ENCODE data around the gene GPD2. TPM values are rescaled to one million over a fixed set of nuclear protein-coding genes. Genes with fewer than 3 reads are reported as not detected.

Gene GPD2
- total and polyA plus RNA-seq, 7 donors, result 6.3 to 86.6 (median 24.0) TPM

DNA sequence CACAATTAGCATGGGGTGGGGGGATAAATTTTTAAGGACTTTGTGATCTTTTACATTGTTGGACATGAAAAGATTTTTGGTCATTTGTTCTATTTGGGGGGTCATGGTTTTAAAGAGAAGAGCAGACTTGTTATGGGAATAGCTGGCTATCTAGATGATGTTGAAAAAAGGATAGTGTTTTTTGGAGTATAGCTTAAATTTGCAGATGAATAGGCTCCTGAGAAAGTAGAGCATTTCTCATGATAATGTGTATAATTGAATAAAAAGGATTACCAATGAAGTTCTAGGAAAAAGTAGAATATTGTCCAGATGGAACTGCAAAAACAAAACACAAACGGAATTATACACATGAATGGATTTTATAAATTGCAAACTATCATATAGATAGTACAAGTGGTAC, 186.3 kb downstream of the GPD2 start:
- 74 to 94% (median 88%) methylated on average over 1 of the region's 1 CpG for WGBS, 3 donors
- ATAC-seq, result no peak
- TF ChIP-seq, protein P1, sequence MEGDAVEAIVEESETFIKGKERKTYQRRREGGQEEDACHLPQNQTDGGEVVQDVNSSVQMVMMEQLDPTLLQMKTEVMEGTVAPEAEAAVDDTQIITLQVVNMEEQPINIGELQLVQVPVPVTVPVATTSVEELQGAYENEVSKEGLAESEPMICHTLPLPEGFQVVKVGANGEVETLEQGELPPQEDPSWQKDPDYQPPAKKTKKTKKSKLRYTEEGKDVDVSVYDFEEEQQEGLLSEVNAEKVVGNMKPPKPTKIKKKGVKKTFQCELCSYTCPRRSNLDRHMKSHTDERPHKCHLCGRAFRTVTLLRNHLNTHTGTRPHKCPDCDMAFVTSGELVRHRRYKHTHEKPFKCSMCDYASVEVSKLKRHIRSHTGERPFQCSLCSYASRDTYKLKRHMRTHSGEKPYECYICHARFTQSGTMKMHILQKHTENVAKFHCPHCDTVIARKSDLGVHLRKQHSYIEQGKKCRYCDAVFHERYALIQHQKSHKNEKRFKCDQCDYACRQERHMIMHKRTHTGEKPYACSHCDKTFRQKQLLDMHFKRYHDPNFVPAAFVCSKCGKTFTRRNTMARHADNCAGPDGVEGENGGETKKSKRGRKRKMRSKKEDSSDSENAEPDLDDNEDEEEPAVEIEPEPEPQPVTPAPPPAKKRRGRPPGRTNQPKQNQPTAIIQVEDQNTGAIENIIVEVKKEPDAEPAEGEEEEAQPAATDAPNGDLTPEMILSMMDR (IDR thresholded peaks at IDR 0.05), result no peak

DNA sequence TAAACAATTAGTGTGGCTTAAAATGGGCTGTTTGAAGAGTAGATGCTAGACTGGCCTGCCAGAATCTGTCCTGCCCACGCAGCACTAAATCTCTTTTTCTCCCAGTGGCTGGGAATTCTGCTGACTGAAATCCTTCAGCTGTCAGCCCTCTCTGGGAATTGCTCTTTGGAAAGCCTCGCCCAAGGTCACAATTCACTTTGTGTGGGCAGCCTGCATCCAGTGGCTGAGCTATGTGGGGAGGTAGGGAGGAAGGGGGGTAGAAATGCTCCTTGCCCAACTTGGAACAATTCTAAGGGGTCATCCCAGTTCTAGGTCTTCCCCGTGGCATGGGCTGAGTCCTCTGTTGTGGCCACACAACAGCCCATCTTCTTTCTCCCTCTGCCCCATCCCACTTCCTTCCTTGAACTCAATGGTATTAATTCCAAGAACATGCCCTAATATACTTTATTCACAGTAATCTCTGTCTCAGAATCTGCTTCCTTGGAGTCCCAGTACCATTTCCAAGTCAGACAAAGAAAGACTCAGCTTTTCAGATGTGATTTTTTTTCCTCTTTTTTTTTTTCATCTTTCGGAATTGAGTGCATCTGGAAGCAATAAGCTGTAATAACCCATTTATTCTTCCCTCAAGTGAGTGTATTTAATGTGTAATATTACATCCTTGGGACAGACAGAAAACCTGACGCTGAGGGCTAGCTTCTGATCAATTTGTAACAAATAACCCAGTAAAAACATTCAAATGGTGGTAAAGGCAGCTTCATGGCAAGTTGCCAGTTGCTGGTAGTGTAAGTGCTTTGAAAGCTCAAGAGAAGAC, 189.4 kb downstream of the GPD2 start:
- DNase-seq, result no peak
- TF ChIP-seq, protein P1 (IDR thresholded peaks at IDR 0.05), result no peak
- Histone ChIP-seq H3K4me3 (no peak overlapping the region), H3K4me1 (no peaks in the 10 kb centered on the region), H3K9me3 (peaks cover 7% of the 10 kb centered on the region), H3K27me3 (ENCODE audit: insufficient read depth in 3 of 3, low read length in 2 of 3) (no peaks in the 10 kb centered on the region), H3K27ac (no peak overlapping the region), H3K36me3 (ENCODE audit: insufficient read depth in 1 of 2, low read depth in 1 of 2) (no peaks in the 10 kb centered on the region)
- WGBS, 3 donors, result 35 to 40% (median 36%) methylated on average over 5 of the region's 5 CpGs
- intact Hi-C loops (cut with DNase I), result no loop called here
- no peak for ATAC-seq

More for the DNA sequence above, 186.3 kb downstream of the GPD2 start:
- H3K4me3 ChIP-seq, result no peak overlapping the region
- intact Hi-C loops (cut with DNase I), result no loop called here
- H3K4me1 ChIP-seq, result no peaks in the 10 kb centered on the region
- no peak for DNase-seq
- no peaks in the 10 kb centered on the region for H3K36me3 ChIP-seq (ENCODE audit: insufficient read depth in 1 of 2, low read depth in 1 of 2)
- no peaks in the 10 kb centered on the region for H3K27me3 ChIP-seq (ENCODE audit: insufficient read depth in 3 of 3, low read length in 2 of 3)
- H3K27ac ChIP-seq, result no peak overlapping the region
- H3K9me3 ChIP-seq, result peaks cover 7% of the 10 kb centered on the region

DNA sequence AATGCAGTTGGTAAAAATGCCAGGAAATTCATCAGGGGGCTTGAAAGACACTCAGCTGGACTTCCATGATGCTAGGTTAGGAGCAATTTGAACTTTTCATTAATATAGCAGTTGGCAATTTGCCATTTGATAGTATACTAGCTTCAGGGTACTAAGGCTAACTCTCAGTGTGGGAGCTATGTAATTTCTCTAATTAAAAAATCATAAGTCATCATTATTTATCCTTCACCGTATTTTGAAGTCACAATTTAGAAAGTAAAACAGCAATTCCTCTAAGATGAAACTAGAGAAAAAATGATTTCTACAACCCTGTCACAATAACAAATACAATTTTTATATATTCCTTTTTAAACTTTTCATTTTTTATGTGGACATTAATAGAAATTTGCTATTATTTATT, 190.8 kb downstream of the GPD2 start:
- ATAC-seq (no peak), DNase-seq (no peak)
- TF ChIP-seq, protein P1 (IDR thresholded peaks at IDR 0.05), result no peak
- Histone ChIP-seq H3K36me3 (ENCODE audit: insufficient read depth in 1 of 2, low read depth in 1 of 2) (no peaks in the 10 kb centered on the region), H3K27me3 (ENCODE audit: insufficient read depth in 3 of 3, low read length in 2 of 3) (no peaks in the 10 kb centered on the region), H3K4me3 (no peak overlapping the region), H3K4me1 (no peaks in the 10 kb centered on the region), H3K9me3 (peaks cover 7% of the 10 kb centered on the region), H3K27ac (no peak overlapping the region)
- intact Hi-C loops (cut with DNase I), result no loop called here
- 84 to 96% (median 94%) methylated on average over 1 of the region's 1 CpG for WGBS, 3 donors

DNA sequence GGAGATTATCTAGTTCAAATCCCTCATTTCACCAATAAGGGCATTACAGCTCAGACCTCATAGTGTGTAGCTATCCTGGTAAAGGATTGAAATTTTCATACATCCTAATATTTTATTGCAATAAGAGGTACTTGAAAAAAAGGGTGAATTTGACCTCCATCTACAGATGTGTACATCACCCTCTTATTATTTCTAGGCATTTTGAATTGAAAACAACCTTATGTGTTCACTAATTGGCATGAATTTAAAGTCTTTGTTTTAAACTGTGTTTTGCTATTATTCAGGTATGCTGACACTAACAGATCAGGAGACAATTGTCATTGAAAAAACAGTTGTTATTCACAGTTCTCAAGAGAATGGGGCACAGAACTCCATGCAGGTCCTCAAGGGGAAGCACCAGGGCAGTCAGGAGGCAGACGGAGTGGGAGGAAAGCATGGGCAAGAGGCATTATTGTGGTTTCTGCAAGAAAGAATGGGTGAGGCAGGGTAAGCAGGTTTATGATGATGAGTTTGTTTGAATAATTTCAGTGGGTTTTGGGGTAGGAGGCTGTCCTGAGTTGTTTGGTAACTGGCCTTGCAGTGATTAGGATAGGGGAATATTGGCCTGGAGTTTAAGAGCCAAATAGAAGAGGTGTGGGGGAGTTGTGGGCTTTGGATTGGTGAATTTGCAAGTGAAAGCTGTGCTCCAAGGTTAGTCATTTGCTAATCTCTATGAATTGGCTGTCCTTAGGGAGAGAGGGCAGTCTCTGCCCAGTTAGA, 194.6 kb downstream of the GPD2 start:
- H3K36me3 ChIP-seq (ENCODE audit: insufficient read depth in 1 of 2, low read depth in 1 of 2), result no peaks in the 10 kb centered on the region
- H3K4me3 ChIP-seq, result no peak overlapping the region
- no peaks in the 10 kb centered on the region for H3K4me1 ChIP-seq
- TF ChIP-seq, protein P1 (IDR thresholded peaks at IDR 0.05), result no peak
- no peak overlapping the region for H3K27ac ChIP-seq
- WGBS, 3 donors, result 56 to 63% (median 63%) methylated on average over 1 of the region's 1 CpG
- ATAC-seq (no peak), DNase-seq (no peak)
- intact Hi-C loops (cut with DNase I), result no loop called here
- H3K27me3 ChIP-seq (ENCODE audit: insufficient read depth in 3 of 3, low read length in 2 of 3), result no peaks in the 10 kb centered on the region
- H3K9me3 ChIP-seq, result no peaks in the 10 kb centered on the region
